ENCODE results near the gene TTBK2.

Gene TTBK2

GRCh38 chr15:42710662-42711061 is 209.9 kb downstream of the TTBK2 start:
- Mint-ChIP-seq H3K27ac (no peak overlapping the region), H3K36me3 (no peaks in the 10 kb centered on the region), H3K9me3 (no peaks in the 10 kb centered on the region), H3K27me3 (no peaks in the 10 kb centered on the region), H3K4me1 (no peaks in the 10 kb centered on the region), H3K4me3 (no peak overlapping the region)
- DNase-seq (ENCODE audit: low spot score in 2 of 2) (no peak), ATAC-seq (ENCODE audit: low read depth) (no peak)

DNA sequence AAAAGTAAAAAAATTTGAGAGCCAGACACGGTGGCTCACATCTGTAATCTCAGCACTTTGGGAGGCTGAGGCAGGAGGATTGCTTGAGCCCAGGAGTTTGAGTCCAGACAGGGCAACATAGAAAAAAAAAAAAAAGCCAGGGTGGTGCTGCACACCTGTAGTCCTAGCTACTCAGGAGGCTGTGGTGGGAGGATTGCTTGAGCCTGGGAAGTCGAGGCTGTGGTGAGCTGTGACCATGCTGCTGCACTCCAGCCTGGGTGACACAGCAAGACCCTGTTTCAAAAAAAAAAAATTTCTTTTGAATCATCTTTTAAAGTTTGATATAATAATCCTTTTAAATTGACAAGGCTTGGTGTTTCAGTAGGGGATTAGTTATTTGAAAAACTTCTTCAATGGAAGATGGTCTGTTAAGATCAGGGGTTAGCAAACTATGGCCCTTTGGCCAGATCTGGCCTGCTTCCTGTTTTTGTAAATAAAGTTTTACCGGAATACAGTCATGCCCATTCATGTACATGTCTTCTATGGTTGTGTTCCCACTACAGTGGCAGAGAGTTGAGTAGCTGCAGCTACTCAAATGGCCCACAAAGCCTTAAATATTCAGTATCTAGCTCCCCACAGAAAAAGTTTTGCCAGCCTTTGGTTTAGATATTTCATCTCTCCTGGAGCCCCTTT is 212.6 kb downstream of the TTBK2 start:
- no peak overlapping the region for H3K27ac Mint-ChIP-seq
- no peak overlapping the region for H3K4me3 Mint-ChIP-seq
- no peaks in the 10 kb centered on the region for H3K27me3 Mint-ChIP-seq
- H3K9me3 Mint-ChIP-seq = no peaks in the 10 kb centered on the region
- no peak for ATAC-seq (ENCODE audit: low read depth)
- H3K36me3 Mint-ChIP-seq = peaks cover 2% of the 10 kb centered on the region
- H3K4me1 Mint-ChIP-seq = no peaks in the 10 kb centered on the region
- no peak for DNase-seq (ENCODE audit: low spot score in 2 of 2)

GRCh38 chr15:42707068-42707467 is 213.5 kb downstream of the TTBK2 start:
- DNase-seq (ENCODE audit: low spot score in 2 of 2) = no peak
- no peak overlapping the region for H3K4me3 Mint-ChIP-seq

GRCh38 chr15:42705336-42705735 is 215.2 kb downstream of the TTBK2 start:
- Mint-ChIP-seq H3K9me3 (no peaks in the 10 kb centered on the region), H3K4me3 (no peak overlapping the region), H3K4me1 (no peaks in the 10 kb centered on the region), H3K27ac (no peak overlapping the region), H3K36me3 (peaks cover 6% of the 10 kb centered on the region), H3K27me3 (no peaks in the 10 kb centered on the region)
- ATAC-seq (ENCODE audit: low read depth) = no peak
- DNase-seq (ENCODE audit: low spot score in 2 of 2) = no peak

More at GRCh38 chr15:42707068-42707467, 213.5 kb downstream of the TTBK2 start:
- no peaks in the 10 kb centered on the region for H3K4me1 Mint-ChIP-seq
- H3K36me3 Mint-ChIP-seq = peaks cover 2% of the 10 kb centered on the region
- no peak overlapping the region for H3K27ac Mint-ChIP-seq
- ATAC-seq (ENCODE audit: low read depth) = no peak
- H3K9me3 Mint-ChIP-seq = no peaks in the 10 kb centered on the region
- no peaks in the 10 kb centered on the region for H3K27me3 Mint-ChIP-seq

- peak; percentile 88 for ATAC-seq (ENCODE audit: low read depth)
- Mint-ChIP-seq H3K4me3 (no peak overlapping the region), H3K4me1 (no peaks in the 10 kb centered on the region), H3K27ac (no peak overlapping the region), H3K27me3 (no peaks in the 10 kb centered on the region), H3K9me3 (no peaks in the 10 kb centered on the region), H3K36me3 (peaks cover 6% of the 10 kb centered on the region)
- peak; percentile 37 to 44 for DNase-seq (ENCODE audit: low spot score in 2 of 2)
These were observed 216.1 kb downstream of the TTBK2 start for GRCh38 chr15:42704492-42704926.

GRCh38 chr15:42696626-42697025 is 224.0 kb downstream of the TTBK2 start:
- no peaks in the 10 kb centered on the region for H3K4me1 Mint-ChIP-seq
- H3K36me3 Mint-ChIP-seq = peaks cover 16% of the 10 kb centered on the region
- no peak overlapping the region for H3K27ac Mint-ChIP-seq
- no peak for ATAC-seq (ENCODE audit: low read depth)
- no peaks in the 10 kb centered on the region for H3K9me3 Mint-ChIP-seq
- no peak overlapping the region for H3K4me3 Mint-ChIP-seq
- DNase-seq (ENCODE audit: low spot score in 2 of 2) = no peak
- no peaks in the 10 kb centered on the region for H3K27me3 Mint-ChIP-seq

DNA sequence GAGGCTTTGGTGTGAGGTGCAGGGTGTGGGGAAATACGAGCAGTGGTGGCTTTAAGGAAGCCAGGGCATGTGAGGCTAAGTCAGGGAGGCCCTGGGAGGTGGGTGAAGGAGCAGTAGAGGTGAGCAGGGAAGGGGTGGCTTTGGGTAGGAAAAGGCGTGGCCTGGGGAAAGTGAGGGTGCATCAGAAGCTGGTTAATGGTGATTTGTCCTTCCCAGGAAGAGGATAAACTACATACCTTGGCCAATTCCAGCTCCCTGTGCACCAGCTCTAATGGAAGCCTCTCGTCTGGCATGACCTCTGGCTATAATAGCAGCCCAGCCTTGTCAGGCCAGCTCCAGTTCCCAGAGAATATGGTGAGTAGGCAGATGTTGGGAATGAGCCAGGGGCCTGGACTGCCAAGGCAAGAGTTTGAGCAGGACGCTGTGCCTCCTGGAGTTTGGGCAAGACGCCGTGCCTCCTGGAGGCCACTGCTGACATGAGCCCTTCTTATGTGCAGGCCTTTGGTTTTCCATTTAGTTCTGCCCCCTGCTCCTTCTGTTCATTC is 225.0 kb downstream of the TTBK2 start:
- H3K27ac Mint-ChIP-seq = no peak overlapping the region
- no peaks in the 10 kb centered on the region for H3K9me3 Mint-ChIP-seq
- no peaks in the 10 kb centered on the region for H3K27me3 Mint-ChIP-seq
- H3K4me3 Mint-ChIP-seq = no peak overlapping the region
- H3K4me1 Mint-ChIP-seq = no peaks in the 10 kb centered on the region
- ATAC-seq (ENCODE audit: low read depth) = no peak
- H3K36me3 Mint-ChIP-seq = peaks cover 12% of the 10 kb centered on the region
- no peak for DNase-seq (ENCODE audit: low spot score in 2 of 2)

DNA sequence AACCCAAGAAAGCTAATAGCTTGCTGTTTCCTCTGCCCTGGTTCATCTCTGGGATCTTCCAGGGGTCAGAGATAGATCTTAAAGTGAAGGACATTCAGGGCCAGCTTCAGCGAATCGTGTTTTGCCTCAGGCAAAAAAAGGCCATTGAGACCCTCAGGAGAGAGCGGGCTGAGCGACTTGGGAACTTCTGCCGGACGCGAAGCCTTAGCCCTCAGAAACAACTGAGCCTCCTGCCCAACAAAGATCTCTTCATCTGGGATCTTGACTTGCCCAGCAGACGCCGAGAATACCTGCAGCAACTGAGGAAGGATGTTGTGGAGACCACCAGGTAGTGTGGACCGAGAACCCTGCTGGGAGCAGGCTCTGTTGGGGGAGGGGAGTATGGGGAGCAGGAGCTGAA is 226.2 kb downstream of the TTBK2 start:
- Mint-ChIP-seq H3K36me3 (peaks cover 11% of the 10 kb centered on the region), H3K27me3 (no peaks in the 10 kb centered on the region), H3K4me1 (no peaks in the 10 kb centered on the region), H3K27ac (no peak overlapping the region), H3K9me3 (no peaks in the 10 kb centered on the region), H3K4me3 (no peak overlapping the region)
- DNase-seq (ENCODE audit: low spot score in 2 of 2) = no peak
- no peak for ATAC-seq (ENCODE audit: low read depth)

DNA sequence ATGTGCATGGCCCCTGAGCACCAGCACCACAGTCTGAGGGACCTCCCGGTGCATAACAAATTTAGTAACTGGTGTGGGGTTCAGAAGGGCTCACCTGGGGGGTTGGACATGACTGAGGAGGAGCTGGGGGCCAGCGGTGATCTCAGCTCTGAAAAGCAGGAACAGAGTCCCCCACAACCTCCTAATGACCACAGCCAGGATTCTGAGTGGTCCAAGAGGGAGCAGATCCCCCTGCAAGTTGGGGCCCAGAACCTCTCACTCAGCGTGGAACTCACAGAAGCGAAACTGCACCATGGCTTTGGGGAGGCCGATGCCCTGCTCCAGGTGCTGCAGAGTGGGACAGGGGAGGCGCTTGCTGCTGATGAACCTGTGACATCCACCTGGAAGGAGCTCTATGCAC is 226.6 kb downstream of the TTBK2 start:
- Mint-ChIP-seq H3K27me3 (no peaks in the 10 kb centered on the region), H3K4me3 (no peak overlapping the region), H3K27ac (no peak overlapping the region)

GRCh38 chr15:42693496-42693895 is 227.1 kb downstream of the TTBK2 start:
- no peak for DNase-seq (ENCODE audit: low spot score in 2 of 2)
- Mint-ChIP-seq H3K4me3 (no peak overlapping the region), H3K27ac (no peak overlapping the region), H3K27me3 (no peaks in the 10 kb centered on the region), H3K36me3 (peaks cover 9% of the 10 kb centered on the region), H3K9me3 (no peaks in the 10 kb centered on the region), H3K4me1 (no peaks in the 10 kb centered on the region)
- ATAC-seq (ENCODE audit: low read depth) = no peak

More for the DNA sequence above, 226.6 kb downstream of the TTBK2 start:
- no peaks in the 10 kb centered on the region for H3K9me3 Mint-ChIP-seq
- no peak for DNase-seq (ENCODE audit: low spot score in 2 of 2)
- no peaks in the 10 kb centered on the region for H3K4me1 Mint-ChIP-seq
- no peak for ATAC-seq (ENCODE audit: low read depth)
- peaks cover 9% of the 10 kb centered on the region for H3K36me3 Mint-ChIP-seq

DNA sequence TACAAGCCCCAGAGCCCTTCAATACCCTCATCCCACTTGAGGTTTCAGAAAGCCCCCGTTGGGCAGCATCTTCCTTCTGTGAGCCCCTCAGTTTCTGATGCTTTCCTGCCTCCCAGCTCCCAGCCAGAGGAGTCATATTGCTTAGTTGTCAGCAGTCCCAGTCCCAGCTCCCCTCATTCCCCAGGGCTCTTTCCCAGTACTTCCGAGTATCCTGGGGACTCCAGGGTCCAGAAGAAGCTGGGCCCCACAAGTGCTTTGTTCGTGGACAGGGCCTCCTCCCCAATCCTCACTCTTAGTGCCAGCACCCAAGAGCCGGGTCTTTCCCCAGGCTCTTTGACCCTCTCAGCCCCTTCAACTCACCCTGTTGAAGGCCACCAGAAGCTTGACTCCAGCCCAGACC is 227.6 kb downstream of the TTBK2 start:
- Mint-ChIP-seq H3K36me3 (peaks cover 7% of the 10 kb centered on the region), H3K27ac (no peak overlapping the region), H3K9me3 (no peaks in the 10 kb centered on the region), H3K4me3 (no peak overlapping the region), H3K27me3 (no peaks in the 10 kb centered on the region), H3K4me1 (no peaks in the 10 kb centered on the region)
- DNase-seq (ENCODE audit: low spot score in 2 of 2) (no peak), ATAC-seq (ENCODE audit: low read depth) (no peak)

- Mint-ChIP-seq H3K36me3 (peaks cover 5% of the 10 kb centered on the region), H3K27me3 (no peaks in the 10 kb centered on the region), H3K9me3 (no peaks in the 10 kb centered on the region), H3K4me1 (no peaks in the 10 kb centered on the region), H3K4me3 (no peak overlapping the region), H3K27ac (no peak overlapping the region)
- DNase-seq (ENCODE audit: low spot score in 2 of 2) = no peak
- ATAC-seq (ENCODE audit: low read depth) = no peak
These were observed 228.0 kb downstream of the TTBK2 start for GRCh38 chr15:42692536-42692935.

GRCh38 chr15:42691770-42692169 is 228.8 kb downstream of the TTBK2 start:
- Mint-ChIP-seq H3K27me3 (no peaks in the 10 kb centered on the region), H3K4me3 (no peak overlapping the region), H3K4me1 (no peaks in the 10 kb centered on the region), H3K27ac (no peak overlapping the region), H3K9me3 (no peaks in the 10 kb centered on the region), H3K36me3 (peaks cover 5% of the 10 kb centered on the region)
- DNase-seq (ENCODE audit: low spot score in 2 of 2) (no peak), ATAC-seq (ENCODE audit: low read depth) (no peak)

DNA sequence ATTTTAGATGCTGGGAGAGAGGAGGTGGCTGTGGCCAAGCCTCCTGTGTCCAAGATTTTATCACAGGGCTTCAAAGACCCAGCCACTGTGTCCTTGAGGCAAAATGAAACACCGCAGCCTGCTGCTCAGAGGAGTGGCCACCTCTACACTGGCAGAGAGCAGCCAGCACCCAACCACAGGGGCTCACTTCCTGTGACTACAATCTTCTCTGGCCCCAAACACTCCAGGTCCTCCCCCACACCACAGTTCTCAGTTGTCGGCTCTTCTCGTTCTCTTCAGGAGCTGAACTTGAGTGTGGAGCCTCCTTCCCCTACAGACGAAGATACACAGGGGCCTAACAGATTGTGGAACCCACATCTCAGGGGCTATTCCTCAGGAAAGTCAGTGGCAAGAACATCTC is 229.3 kb downstream of the TTBK2 start:
- DNase-seq (ENCODE audit: low spot score in 2 of 2) = no peak
- Mint-ChIP-seq H3K4me1 (no peaks in the 10 kb centered on the region), H3K27me3 (no peaks in the 10 kb centered on the region), H3K27ac (peak overlapping the region; percentile 11), H3K9me3 (no peaks in the 10 kb centered on the region), H3K36me3 (peaks cover 2% of the 10 kb centered on the region), H3K4me3 (no peak overlapping the region)
- ATAC-seq (ENCODE audit: low read depth) = no peak
